SK-N-MC (cell line): ENCODE measurements around the gene PBLD.

Source experiments
- EZH2 ChIP-seq: fragments of 200-600 bp; sonication (generic); IDR thresholded peaks from one replicate; pipeline ENCODE4 v1.6.1; 2017; ENCODE audit warnings: antibody characterized with exemption
- FOXP2 ChIP-seq: optimal IDR thresholded peaks from 2 replicates; pipeline ENCODE3; 2011; ENCODE audit warnings: mild to moderate bottlenecking, moderate library complexity; ENCODE audit not compliant: insufficient read depth; ENCODE audit errors: extremely low read length, control extremely low read depth
- POLR2AphosphoS5 ChIP-seq: IDR thresholded peaks from 2 replicates; pipeline ENCODE4 v1.6.1; 2012; ENCODE audit warnings: mild to moderate bottlenecking, low read depth, low read length, borderline replicate concordance

DNA sequence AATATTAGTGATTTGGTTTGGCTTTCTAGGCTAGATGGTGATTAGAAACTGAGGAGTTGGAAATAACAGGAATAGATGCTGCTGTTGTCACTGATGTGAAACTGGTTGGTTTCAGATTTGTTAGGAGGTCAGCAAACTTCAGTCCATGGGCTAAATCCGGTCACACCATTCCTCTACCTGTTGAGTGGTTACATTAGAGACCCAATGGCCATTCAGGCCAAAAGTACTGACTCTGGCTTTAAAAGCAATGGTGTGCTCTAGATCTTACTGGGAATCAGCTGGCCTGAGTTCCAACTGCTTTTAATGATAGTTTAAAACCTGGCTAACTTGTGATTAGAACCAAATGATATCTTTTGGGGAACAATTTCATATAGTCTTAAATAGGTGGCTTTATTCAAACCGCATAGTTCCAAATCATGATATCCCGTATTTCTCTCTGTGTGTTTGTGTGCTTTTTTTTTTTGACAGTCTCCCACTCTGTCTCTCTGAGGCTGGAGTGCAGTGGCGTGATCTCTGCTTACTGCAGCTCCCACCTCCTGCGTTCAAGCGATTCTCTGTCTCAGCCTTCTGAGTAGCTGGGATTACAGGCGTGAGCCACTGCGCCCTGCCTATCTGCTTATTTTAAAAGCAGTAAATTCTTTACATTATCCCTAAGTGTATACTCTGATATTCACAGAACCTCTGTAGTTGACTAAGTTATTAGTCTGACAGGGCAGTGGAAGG is 7.8 kb upstream of the PBLD start:
- no peak for TF ChIP-seq EZH2
- TF ChIP-seq POLR2AphosphoS5 = no peak
- no peak for TF ChIP-seq FOXP2
